Thoracic aorta endothelial cell (primary cell): Measurements from ENCODE around the gene ZFAND3. TPM values are rescaled to one million over a fixed set of nuclear protein-coding genes. Genes with fewer than 3 reads are reported as not detected.

ENCODE experiments used
- small RNA-seq: library from RNA; depleted of rRNA; stranded (forward); fragments of <200 nt; gene quantifications from one replicate; pipeline ENCODE3, GENCODE V24; 2012
- total RNA-seq: library from RNA; depleted of rRNA; stranded (reverse); fragments of >200 nt; gene quantifications from 2 replicates; pipeline ENCODE4 v1.2.3, GENCODE V29; 2012

ZFAND3 gene
- 18.9 and 22.7 TPM in 2 replicates for total RNA-seq

DNA sequence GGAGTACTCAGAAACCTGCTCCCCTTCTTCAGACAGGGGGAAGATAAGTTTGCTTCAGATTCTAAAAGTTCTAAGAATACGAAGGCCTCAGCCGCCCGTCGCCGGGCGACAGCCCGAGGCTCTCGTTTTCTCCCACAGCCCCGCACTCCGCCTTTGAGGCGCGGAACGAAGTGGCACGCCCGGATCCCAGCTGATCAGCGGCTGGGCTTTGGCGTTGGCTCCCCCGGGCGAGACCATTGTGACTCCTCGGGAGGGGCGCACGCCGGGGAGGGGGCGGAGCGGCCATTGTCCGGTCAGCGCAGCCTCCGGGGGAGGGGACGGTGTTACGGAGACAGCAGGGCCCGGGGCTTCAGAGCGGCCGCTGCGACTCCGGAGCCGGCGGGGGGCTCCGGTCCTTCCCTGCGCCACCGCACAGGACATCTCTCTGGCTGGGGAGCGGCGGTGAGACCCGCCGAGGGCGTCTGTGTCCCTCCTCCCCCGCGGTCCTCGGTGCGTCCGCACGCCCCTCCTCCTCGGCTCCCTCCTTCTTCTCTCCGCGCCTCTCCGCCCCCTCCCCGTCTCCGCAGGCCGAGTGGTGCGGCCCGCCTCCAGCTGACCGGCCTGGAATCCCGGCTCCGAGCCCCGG, at the start of gene ZFAND3:
Gene ZFAND3, plus strand, starts transcription at position 551 of the 625 bp plus-strand sequence. CDS start 219 bp downstream, outside the sequence.

Small RNA genes lying within 50 kb of the gene (small RNA-seq; reads per million reads assigned to genes)
- not detected for gene RN7SL285P
- gene RNU1-87P: not detected

Other genes starting within 250 kb of the ZFAND3 start
- gene MDGA1, start 121.8 kb upstream of the ZFAND3 start, total RNA-seq: 0.72 and 0.80 TPM in 2 replicates